SIG-M5 (cell line): ENCODE data around the gene LHFPL2.

Source experiments
- DNase-seq: peaks from one replicate; lab custom pipeline; 2025; lab: John Stamatoyannopoulos, UW

The LHFPL2 gene

DNA sequence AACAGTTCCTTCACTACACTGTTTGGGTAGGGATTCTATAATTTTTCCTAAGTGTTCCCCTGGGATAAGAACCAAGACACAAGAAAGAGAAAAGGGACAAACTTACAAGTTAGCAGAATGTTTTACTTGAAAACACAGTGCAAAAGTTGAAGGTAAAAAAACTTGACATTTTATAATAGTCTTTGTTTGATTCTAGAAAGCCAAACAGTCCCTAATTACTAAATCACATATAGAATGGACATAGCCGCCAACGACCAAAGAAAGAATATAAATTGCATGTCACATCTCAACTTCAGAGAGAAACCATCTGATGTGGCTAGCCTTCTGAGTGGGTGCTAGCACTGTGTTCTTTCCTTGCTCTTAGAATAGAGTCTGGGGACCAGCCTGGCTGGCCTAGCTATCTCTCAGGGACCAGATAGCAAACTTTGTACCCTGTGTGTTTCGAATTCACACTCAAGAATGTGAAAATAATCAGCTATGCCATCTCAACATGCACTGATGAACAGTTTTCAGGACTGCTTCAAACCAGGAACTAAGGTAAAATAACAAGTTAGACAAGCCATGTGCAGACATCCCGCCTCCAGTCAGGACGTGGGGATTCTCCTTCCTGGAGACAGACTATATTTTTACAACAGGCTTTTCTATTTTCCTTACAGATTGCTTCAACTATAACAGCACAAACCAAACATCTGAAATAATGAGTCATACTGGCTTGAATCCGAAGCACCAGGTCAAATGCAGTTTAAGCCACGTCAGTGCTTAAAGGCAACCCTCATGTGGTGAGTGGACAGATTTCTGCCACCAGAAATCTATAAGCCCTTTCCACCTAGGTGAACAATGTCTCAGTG is 53.7 kb downstream of the LHFPL2 start:
- no peak for DNase-seq

DNA sequence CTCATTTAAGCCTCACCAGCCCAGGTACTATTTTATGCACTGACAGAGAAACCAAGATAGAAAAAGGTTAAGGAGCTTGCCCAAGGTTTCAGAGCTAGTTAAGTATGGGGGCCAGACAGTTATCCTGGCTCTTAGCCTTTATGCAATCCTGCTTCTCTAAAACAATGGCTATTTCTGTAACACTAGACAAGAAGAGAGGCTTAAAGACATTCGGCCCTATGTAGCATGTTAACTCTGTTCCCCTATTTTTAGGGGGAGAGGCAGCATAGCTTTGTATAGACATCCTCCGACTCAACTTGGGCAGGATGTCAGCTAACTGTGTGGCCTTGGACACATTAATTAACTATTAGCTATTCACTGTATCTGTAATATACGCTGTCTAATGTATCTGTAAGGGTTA is 54.6 kb downstream of the LHFPL2 start:
- DNase-seq = no peak

DNA sequence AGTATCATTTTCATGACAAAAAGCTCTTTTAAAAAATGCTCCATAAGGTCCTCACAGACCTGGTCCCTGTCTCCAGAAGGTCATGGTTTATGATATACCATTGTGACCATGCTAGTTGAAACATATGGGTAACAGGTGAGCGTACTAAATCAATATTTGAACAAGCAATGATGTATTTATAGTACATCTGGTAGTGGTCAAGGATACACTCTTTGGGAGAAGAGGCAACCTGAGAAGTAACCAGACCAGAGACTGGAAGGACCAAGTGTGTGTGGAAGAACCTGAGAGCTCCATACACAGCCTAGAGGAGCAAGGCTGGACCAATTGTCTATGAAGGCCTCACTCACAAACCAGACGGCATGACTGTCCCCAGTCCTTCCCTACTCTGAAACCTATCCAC is 55.1 kb downstream of the LHFPL2 start:
- DNase-seq = no peak

DNA sequence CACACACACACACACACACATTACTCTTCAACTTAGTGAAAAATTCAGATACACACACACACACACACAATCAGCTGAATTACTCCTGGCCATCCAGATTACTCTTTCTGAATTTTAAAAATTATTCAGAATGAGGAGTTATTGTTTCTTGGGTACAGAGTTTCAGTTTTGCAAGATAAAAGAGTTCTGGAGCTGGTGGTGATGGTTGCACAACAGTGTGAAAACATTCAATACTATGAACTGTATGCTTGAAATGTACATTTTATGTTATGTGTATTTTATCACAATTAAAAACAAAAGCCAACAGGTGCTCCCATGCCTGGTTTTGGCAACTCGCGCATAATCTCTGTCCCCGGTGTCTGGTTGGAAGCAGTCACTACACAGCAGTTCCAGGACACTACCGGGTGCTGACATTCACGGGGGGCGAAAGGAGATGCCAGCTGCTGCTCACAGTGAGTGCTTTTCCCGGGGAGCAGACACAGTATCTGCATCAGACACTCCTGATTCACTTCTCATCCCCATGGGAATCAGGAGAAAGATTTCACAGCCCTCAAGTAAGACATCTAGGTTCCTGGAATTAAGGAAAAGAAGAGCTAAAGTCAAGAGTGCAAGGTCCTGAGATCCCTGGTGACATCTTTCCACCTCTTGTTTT is 55.7 kb downstream of the LHFPL2 start:
- DNase-seq = no peak

DNA sequence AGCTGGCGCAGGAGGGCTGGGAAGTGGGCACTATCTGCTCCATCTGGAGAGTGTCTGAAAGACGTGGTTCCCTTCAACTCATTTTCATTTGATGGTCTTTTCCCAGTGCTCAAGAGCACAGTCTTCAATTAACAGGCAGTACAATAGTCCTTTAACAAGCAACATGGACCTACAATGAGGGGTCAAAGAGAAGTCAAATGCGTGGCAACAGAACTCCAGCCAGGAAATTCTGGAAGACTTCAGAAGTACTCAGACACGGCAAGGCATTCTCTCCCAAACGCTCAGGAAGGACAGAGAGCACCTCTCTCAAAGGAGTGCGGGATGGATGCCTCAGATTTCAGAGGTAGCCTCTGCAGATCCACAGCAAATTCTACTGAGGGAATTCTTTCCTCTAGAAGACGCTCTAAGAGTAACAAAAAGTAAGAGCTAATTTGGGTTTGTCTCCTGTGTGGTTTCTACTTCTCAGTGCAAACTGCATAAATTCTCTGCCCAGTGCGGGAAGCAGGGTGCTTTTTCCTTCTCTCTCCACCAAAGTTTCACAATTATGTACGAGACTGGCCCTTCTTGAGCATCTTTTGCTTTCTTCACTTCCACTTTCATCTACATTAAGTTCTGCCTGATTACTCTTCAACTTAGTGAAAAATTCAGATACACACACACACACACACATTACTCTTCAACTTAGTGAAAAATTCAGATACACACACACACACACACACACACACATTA is 56.4 kb downstream of the LHFPL2 start:
- DNase-seq = no peak

DNA sequence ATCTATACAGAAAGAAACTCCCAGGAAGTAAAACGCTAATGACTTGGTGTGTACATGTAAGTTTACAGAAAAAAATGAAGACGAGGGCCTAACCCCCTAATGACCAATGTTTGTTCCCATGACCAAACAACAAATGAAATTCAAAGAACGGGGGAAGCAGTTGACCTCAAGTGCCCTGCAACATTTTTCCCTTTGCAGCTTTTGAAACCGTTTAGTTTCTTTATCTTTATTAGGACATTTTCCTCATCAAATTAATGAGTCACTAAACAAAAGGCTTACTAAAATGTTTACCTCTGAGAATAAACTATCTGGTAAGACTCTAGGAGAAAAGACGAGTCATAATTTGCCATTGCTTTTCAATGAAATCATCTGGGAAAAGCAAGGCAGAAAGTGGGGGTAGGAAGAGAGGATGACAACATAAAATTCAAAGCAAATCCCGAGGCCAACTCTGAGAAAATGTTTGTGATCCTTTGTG is 57.4 kb downstream of the LHFPL2 start:
- DNase-seq = no peak

DNA sequence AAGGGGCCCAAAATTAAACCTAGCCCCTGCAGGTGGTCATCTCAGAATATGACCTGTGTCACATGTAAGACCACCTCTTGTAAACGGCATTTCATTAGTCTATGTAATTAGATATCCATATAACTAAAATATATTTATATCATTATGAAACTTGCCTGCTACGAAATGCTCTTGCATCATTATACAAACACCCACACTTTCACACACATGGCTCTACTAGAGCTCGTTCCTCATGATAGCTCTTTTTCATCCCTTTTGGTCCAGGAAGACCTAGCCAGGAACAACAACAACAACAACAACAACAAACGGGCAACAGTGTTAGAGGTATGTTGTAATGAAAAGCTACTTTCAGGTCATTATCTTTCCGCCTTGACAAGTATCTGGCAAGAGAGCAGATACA is 58.6 kb downstream of the LHFPL2 start:
- no peak for DNase-seq

DNA sequence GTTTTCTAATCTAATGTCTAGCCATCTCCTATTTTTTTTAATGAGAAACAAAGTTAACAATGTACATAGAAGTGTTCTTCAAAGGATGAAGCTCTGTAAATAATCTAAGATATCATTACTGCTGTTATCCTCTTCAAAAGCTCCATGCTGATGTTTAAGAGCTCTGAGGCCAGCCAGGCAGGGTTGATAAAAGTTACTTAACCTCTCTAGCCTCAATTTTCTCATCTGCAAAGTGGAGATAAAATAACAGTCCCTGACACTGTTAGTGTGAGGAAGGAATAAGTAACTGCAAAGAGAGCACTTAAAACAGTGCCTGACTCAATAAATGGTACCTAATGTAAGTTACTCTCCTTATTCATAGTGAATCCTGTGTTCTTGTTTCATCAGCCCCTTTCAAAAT is 60.1 kb downstream of the LHFPL2 start:
- no peak for DNase-seq

DNA sequence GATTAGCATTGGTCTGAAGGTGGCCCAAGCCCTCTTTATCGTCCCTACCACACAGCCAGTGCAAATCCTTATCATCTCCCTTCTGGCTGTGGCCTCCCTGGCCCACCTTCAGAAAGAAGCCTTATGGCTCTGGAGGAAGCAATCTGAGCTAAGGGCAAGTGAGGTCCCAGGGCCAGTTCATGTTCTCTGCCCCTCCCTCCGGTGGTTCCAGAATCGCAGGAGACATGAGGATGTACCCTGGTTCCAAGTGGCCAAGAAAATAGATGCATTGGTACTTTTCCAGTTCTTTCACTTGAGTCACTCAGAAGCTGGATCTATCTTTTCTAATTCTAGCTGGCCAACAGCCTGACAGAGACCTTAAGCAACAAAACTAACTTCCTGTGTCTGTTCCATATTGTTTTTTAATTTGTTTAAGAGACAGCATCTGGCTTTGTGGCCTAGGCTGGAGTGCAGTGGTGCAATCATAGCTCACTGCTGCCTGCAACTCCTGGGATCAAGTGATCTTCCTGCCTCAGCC is 60.7 kb downstream of the LHFPL2 start:
- no peak for DNase-seq

DNA sequence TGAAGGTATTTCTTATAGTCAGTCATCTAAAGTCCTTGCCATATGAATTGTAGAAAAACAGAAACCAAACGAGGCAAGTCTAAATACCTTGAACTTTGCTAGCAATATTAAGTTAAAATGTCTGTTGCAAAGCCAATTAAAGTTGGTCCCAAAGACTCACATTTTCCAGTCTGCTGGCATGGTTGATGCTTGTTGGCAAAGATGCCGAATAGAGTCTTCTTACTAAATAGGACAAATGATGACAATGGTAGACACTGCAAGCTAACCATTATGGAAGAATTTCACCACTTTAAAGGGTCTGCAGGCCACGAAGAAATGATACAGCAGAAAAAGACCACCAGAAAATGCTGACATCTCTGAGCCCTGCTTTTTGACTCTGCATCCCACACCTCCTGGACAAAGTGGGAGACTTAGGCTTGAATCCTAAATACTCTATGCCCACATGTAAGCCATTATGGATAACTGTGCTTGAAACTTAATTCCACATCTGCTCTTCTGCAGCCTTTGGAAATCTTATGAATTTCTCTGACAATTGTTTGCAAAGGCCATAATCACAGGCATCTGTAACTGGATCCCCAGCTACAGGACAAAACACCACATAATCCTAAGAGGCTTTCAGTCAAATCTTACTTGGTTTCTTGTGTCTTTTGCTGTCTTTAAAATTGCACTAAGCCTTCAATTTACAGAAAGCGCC is 61.3 kb downstream of the LHFPL2 start:
- DNase-seq = no peak

DNA sequence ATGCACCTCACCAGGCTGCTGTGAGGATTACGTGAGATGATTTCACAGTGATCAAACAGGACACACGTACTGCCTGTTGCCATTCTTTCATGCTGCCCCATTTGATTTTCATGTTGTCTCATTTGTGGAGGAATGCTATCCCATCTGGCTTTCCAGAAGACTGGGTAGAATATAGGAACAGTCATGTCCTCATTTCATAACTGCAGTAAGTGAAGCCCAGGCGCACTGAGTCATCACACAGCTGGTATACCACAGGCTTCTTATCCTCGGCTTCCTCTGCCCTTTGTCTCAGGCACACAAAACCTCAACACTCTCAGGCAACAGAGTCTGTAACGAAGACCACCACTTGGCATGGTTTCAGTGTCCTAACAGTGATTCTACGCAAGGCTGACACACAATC is 62.3 kb downstream of the LHFPL2 start:
- DNase-seq = peak; percentile 71

DNA sequence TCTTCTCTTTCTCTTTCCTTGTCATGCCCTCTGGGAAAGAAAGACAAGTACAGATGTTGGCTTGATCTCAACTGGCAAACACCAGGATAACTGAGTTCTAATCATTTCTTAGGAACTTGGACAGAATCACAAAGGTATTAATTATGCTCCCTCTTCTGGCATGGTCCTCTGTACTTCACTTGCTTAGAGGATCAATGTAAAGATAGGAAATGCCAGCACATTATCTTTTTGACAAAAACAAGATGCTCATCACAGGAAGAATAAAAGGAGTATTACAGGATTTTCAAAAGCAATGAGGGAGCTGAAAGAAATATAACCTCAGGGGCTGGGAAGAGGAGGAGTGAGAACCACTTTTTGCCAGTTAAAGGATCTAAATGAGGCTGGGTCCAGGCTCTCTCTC is 70.6 kb downstream of the LHFPL2 start:
- DNase-seq = no peak

DNA sequence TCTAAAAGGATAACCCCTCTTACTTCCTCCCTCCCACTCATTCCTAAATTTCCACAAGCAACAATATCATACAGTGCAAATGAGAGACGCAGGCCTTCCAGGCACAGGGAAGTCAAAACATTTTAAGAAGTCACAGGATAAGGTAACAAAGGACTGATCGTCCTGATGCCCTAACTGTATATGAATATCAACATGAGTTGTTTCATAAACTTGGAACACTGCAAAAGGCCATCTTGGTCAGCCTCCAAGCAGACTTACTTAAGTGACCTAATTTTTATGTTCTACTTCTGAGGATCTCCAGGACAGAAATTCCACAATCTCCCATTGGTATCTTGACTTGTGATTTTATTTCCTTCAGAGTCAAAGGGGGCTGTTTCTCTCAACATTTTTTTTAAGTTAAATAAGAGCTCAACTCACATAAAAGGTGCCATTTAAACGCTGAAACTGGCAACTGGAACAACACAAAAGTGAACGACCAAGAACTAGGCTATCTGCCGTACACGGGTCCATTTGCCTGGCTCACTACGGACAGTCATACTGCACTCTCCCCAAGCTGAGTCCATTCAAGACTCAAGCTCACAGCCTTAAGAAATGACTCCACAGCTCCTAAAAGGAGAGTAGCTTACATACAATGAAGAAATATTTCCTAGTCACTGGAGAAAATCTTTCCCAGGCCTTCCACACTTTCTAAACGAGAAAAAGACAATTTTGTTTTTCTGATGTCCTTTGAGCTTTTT is 71.3 kb downstream of the LHFPL2 start:
- DNase-seq = no peak

DNA sequence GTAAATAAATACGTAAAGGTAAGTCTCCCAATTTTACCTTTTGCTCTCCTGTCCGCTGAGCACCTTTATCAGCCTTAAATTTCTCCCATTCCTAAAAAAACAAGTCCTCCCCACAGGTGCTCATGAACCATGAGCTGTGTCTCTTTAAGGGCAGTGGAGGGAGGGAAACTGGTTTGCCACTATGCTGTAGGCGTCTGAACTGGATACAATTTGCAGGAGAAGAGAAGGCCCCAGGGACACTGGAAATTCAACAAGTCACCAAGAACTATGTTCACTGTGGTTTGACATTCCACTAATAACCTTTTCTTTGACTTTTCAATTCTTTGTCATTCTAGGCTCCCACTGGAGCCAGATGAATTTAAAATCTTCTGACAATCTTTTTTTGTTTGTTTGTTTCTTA is 72.2 kb downstream of the LHFPL2 start:
- DNase-seq = no peak

DNA sequence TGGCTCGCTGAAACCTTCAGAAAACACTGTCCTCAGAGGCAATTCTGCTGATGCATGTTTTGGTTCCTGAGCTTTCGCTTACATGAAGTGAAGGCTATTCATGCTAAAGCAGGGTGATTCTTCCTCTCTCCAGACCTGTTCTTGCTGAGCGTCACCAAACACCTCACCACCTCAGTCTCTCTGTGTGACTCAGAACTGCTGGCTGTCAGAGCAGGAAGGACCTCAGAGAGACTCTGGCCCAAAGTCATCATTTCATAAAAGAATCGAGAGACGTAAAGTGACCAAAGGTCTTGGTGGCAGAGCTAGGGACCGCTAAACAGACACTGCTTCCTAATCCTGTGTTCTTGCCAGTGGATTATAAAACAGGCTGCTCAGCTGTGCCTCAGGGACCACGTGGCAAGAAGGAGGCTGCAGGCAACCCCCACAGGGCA is 73.8 kb downstream of the LHFPL2 start:
- no peak for DNase-seq

DNA sequence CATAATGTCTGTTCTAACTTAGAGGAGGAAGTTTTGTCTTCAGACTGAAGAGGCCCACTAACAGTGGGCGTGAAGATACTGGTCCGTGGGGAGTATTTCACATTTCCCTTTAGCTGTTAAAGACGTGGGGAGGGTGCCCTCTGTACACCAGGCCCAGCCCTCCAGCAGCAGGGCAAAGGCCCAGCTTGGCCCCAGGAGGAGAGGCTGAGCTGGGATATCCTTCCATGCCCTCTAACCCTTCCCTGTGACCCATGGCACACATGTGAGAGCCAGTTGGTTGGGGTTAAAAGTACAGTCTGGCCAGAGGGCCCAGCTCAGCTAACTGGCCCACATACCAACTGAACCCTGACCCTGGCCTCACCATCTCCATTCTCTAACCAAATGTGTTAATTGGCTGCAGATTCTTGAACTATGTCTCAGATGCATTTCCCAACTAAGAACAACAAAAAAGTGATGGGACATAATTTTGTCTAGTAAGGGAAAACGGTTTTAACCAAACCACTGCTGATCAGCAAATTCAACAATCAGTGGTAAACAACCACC is 74.4 kb downstream of the LHFPL2 start:
- no peak for DNase-seq

DNA sequence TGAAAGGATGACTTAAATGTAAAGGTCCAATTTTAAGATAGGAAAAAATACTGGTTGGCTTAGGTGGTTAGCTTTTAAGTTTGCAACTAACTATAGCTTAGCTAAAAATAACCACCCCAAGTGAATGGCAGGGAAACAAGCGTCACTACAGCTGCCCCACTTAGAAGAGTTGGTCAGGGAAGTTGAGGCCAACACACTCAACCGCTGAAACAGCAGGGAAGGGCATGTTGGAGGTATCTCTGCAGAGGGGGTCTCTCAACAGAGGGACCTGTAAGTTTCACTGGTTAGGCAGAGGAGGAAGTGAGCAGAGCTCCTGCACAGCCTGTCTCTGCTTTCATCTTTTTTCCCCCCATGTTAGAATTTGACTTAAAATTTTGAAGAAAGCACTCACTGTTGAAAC is 75.3 kb downstream of the LHFPL2 start:
- no peak for DNase-seq

DNA sequence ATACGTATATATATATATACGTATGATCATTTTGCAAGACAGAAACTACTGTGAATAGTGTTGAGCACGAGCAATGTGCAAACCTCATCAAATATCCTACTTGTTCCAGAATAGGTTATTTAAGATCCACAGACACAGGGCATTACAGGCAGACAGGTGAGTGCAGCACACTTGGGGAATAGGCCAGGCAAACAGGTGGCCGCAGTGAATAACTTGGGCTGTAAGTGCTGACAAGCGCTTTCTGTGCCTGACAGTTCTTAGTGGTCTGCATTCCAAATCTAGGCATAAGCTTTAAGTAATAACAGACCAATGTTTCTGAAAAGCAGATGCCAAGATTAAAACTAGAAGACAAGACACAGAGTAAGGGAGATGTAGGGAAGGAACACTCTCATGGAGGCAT is 77.9 kb downstream of the LHFPL2 start:
- DNase-seq = no peak

DNA sequence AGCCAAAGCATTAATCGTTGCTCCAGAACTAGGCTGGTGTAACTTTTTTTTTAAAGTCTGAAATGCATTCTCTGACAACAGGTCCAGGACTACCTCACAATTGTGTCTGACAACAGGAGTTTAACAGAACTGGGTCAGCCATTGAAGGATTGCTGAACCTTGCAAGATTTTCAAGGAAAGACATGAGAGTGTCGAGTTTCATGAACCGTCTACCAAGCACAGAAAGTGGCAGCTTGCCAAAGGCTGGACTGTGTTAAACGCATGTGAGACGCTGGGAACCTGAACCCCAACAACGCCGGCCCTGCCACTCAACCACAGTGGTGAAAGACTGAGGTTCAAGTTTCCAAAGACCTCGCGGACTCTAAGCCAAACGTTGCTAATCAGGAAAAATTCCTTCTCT is 79.1 kb downstream of the LHFPL2 start:
- no peak for DNase-seq

DNA sequence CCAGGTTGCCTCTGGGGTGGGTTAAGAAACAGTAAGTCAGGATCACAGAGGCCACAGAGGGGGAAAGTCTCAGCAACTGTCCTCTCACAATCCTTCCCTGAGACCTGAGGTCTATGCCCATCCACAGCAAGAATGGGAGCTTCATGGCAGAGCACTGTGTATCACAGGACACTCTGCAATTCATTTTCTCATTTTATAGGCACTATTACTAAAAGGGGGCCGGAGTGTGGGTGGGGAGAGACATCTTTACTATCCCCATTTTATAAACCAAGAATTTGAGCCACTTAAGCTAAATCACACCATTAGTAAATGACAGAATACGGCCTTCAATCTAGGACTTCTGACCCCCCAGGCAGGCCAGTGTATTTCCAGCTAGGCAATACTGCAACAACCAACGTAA is 79.9 kb downstream of the LHFPL2 start:
- DNase-seq = no peak

DNA sequence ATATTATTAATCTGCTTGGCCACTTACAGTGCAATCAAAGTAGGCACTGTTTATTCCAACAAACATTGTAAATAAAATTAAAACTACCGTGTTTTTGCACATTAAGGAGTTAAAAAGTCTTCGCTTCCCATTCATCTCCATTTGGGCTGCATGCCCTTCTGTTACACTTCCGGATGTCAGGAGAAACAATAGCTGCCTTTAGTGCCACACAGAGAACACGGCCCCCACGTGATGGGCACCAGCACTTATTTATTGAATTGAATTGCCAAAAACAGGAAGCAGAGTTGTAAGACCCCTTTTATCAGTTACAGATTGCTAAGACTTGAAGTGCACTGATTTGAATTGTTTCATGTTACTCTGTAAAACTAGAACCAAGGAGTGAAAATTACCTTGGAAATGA is 80.4 kb downstream of the LHFPL2 start:
- no peak for DNase-seq
